ENCODE data around the gene CLDN9. TPM values are rescaled to one million over a fixed set of nuclear protein-coding genes. Genes with fewer than 3 reads are reported as not detected.

CLDN9 gene
- total and polyA plus RNA-seq, 9 of the 15 experiments (the other 6 are each of a cell fraction or from before 2014, with no cell fraction given) = 0.12 to 0.44 (median 0.22) TPM; not detected in 4

DNA sequence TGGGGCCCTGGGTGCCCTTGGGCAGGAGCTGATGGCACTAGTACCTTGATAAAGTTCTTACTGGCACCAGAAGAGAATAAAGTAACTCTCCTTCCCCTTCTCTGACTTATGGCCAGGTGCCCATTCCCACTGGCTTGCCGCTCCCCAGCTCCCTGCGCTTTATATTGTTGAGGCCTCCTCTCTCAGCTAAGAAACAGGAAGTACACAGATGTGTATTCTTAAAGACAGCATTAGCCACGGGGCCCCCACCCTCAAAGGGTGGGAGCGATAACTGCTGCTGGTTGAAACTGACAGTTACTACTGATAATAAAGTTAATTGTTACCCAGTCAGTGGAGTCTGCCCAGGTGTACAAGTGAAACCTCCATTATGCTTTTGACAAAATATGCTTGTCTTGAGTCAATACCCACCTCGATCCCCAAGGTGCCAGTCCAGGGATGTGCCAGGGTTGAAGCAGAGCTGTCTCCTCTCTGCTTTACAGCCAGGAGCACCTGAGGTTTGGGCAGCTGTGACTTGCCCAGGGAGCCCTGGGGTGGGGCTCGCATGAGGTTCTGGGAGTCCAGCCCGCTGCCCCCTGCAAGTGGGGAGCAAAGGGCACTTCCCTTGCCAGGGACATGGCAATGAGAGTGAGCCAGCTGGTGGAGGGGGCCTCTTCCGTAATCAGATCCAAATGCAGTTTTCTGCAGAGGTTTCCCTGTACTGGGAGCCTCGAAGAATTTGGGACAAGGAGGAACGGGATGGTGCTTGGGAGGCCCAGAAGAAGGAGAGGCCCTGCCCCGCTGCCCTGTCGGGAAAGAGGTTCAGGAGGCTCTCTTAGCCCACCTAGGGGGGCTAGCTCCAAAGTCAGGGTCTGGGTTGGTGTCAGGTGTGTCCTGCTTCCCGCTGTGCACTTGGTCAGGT lies 5.4 kb upstream of the CLDN9 start (continued):
- TF ChIP-seq DMBX1 (CRISPR knock-in tag; IDR thresholded peaks at IDR 0.05; ENCODE audit: borderline replicate concordance) (peak; percentile 41; the same call in 1 of the 2 replicates), SIX5 (IDR thresholded peaks at IDR 0.05; ENCODE audit: borderline replicate concordance in 1 of 2, insufficient read depth in 1 of 2, low read depth in 1 of 2, low read length in 2 of 2) (no peak), RUNX1 (IDR thresholded peaks at IDR 0.05; ENCODE audit: low read depth) (no peak), NCOR1 (IDR thresholded peaks at IDR 0.05) (no peak), RBM14 (IDR thresholded peaks at IDR 0.05; ENCODE audit: borderline replicate concordance, insufficient read depth, low read depth, low read length) (no peak), MTF1 (CRISPR knock-in tag; IDR thresholded peaks at IDR 0.05; ENCODE audit: borderline replicate concordance) (no peak), LCOR (CRISPR knock-in tag; IDR thresholded peaks at IDR 0.05) (peak; percentile 57; the same call in 1 of the 2 replicates), FUS (optimal IDR thresholded peaks at IDR 0.05; ENCODE audit: low read depth, low read length) (no peak), NFXL1 (CRISPR knock-in tag; IDR thresholded peaks at IDR 0.05) (no peak), ZNF239 (CRISPR knock-in tag; IDR thresholded peaks at IDR 0.05) (no peak), TBP (optimal IDR thresholded peaks at IDR 0.05; ENCODE audit: low read depth, low read length) (peak; percentile 77), HDAC3 (IDR thresholded peaks at IDR 0.05; ENCODE audit: borderline replicate concordance, partially characterized antibody) (no peak), U2AF2 (optimal IDR thresholded peaks at IDR 0.05; ENCODE audit: low read depth, low read length) (no peak), SLC30A9 (CRISPR knock-in tag; IDR thresholded peaks at IDR 0.05) (no peak), ZNF146 (CRISPR knock-in tag; IDR thresholded peaks at IDR 0.05; ENCODE audit: unreplicated experiment) (no peak), ZNF695 (CRISPR knock-in tag; IDR thresholded peaks at IDR 0.05) (no peak), ZNF586 (CRISPR knock-in tag; conservative IDR thresholded peaks at IDR 0.05) (no peak; the same call in 1 of the 2 replicates)
- TF ChIP-seq, protein P1, sequence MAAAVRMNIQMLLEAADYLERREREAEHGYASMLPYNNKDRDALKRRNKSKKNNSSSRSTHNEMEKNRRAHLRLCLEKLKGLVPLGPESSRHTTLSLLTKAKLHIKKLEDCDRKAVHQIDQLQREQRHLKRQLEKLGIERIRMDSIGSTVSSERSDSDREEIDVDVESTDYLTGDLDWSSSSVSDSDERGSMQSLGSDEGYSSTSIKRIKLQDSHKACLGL (CRISPR knock-in tag; IDR thresholded peaks at IDR 0.05; ENCODE audit: borderline replicate concordance, poor library complexity, severe bottlenecking) = no peak
- TF ChIP-seq, protein P2, sequence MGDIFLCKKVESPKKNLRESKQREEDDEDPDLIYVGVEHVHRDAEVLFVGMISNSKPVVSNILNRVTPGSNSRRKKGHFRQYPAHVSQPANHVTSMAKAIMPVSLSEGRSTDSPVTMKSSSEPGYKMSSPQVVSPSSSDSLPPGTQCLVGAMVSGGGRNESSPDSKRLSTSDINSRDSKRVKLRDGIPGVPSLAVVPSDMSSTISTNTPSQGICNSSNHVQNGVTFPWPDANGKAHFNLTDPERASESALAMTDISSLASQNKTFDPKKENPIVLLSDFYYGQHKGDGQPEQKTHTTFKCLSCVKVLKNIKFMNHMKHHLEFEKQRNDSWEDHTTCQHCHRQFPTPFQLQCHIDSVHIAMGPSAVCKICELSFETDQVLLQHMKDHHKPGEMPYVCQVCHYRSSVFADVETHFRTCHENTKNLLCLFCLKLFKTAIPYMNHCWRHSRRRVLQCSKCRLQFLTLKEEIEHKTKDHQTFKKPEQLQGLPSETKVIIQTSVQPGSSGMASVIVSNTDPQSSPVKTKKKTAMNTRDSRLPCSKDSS (IDR thresholded peaks at IDR 0.05; ENCODE audit: low read depth, partially characterized antibody) = no peak
- TF ChIP-seq, protein P3, sequence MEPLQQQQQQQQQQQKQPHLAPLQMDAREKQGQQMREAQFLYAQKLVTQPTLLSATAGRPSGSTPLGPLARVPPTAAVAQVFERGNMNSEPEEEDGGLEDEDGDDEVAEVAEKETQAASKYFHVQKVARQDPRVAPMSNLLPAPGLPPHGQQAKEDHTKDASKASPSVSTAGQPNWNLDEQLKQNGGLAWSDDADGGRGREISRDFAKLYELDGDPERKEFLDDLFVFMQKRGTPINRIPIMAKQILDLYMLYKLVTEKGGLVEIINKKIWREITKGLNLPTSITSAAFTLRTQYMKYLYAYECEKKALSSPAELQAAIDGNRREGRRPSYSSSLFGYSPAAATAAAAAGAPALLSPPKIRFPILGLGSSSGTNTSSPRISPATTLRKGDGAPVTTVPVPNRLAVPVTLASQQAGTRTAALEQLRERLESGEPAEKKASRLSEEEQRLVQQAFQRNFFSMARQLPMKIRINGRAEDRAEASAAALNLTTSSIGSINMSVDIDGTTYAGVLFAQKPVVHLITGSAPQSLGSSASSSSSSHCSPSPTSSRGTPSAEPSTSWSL (CRISPR knock-in tag; IDR thresholded peaks at IDR 0.05; ENCODE audit: borderline replicate concordance) = no peak
